ENCODE results near the gene THBS1. TPM values are rescaled to one million over a fixed set of nuclear protein-coding genes. Genes with fewer than 3 reads are reported as not detected.

Gene THBS1
- total RNA-seq, 2 experiments from 2014 or later = 0.51 TPM; not detected in 1

DNA sequence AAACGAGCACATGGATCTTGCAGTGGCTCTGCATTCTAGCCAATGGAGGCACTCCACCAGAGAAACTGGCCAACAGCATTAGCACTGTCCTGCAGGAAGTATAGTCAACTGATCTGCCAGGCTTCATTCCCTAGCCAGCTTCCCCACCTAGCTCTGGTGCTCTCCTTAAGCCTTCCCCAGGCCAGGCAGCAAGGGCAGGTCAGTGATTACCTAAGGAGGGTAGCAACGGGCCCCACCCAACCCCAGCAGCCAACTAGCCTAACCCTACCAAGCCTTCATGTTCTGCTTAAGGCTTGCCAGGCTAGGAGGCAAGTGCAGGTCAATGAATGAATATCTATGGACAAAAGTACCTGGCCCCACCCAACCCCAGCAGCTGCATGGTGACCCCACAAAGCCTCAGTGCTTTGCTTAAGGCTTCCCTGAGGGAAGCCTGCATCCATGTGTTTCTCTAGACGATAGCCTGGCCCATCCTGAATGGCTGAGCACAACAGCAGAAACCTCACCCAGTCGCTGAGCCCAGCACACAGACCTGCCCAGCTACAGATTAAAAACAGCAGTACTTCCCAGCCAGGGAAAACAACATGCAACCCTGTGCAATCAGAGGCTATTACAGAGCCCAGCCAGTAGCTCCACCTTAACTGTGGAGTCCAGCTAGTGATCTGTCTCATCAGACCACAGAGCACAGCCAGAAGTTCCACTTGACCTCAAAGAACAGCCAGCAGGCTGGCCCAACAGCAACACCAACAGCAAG is 28.5 kb downstream of the THBS1 start:
- no TSS peak for BruUV-seq (replicated peaks)
- intact Hi-C loops (cut with micrococcal nuclease; ENCODE audit: unreplicated experiment) = no loop called here
- Histone ChIP-seq H3K4me1 (ENCODE audit: insufficient read depth, low read length, poor library complexity, severe bottlenecking) (no peaks in the 10 kb centered on the region), H3K9me2 (ENCODE audit: insufficient read depth, low read length) (no peaks in the 10 kb centered on the region), H3K4me3 (ENCODE audit: low read depth, low read length, poor library complexity, severe bottlenecking) (no peak overlapping the region), H4K20me1 (ENCODE audit: insufficient read depth, low read length) (no peaks in the 10 kb centered on the region), H3K36me3 (ENCODE audit: insufficient read depth, low read length) (no peaks in the 10 kb centered on the region), H3K9me3 (ENCODE audit: low read length) (0 out of 2 replicates have a peak, but pooled peaks cover 7% of the 10 kb centered on the region), H2AFZ (ENCODE audit: low read length) (no peak overlapping the region), H3K27ac (ENCODE audit: low read depth, low read length, poor library complexity, severe bottlenecking) (no peak overlapping the region), H3K4me2 (ENCODE audit: low read length) (no peak overlapping the region), H3K79me2 (ENCODE audit: insufficient read depth, low read depth, low read length) (no peaks in the 10 kb centered on the region)
- ChIA-PET POLR2A (interaction anchor here (0.5 kb wide), 1 partner anchor 1829 kb away, joined by 3 read pairs; no protein-coding TSS in a partner anchor), CTCF (ENCODE audit: unreplicated experiment) (no interaction called here)
- TF ChIP-seq EZH2phosphoT487 (IDR thresholded peaks at IDR 0.05; ENCODE audit: borderline replicate concordance, low read depth, low read length) = no peak
- no peak for TF ChIP-seq CTCF (conservative IDR thresholded peaks at IDR 0.05; ENCODE audit: low read length)
- no peak for DNase-seq (ENCODE audit: low spot score)

GRCh38 chr15:39610665-39611064 is 29.8 kb downstream of the THBS1 start:
- Histone ChIP-seq H3K9me3 (ENCODE audit: low read length) (0 out of 2 replicates have a peak, but pooled peaks cover 7% of the 10 kb centered on the region), H4K20me1 (ENCODE audit: insufficient read depth, low read length) (no peaks in the 10 kb centered on the region), H3K79me2 (ENCODE audit: insufficient read depth, low read depth, low read length) (no peaks in the 10 kb centered on the region), H3K36me3 (ENCODE audit: insufficient read depth, low read length) (no peaks in the 10 kb centered on the region), H3K4me2 (ENCODE audit: low read length) (no peak overlapping the region), H3K27ac (ENCODE audit: low read depth, low read length, poor library complexity, severe bottlenecking) (no peak overlapping the region), H3K4me1 (ENCODE audit: insufficient read depth, low read length, poor library complexity, severe bottlenecking) (no peaks in the 10 kb centered on the region), H2AFZ (ENCODE audit: low read length) (no peak overlapping the region), H3K4me3 (ENCODE audit: low read depth, low read length, poor library complexity, severe bottlenecking) (no peak overlapping the region), H3K9me2 (ENCODE audit: insufficient read depth, low read length) (no peaks in the 10 kb centered on the region)
- no TSS peak for BruUV-seq (replicated peaks)
- no peak for TF ChIP-seq CTCF (conservative IDR thresholded peaks at IDR 0.05; ENCODE audit: low read length)
- ChIA-PET CTCF (ENCODE audit: unreplicated experiment) (no interaction called here), POLR2A (interaction anchor here (1.0 kb wide), 1 partner anchor 19 kb away, joined by 3 read pairs; no protein-coding TSS in a partner anchor)
- intact Hi-C loops (cut with micrococcal nuclease; ENCODE audit: unreplicated experiment) = no loop called here
- no peak for DNase-seq (ENCODE audit: low spot score)

DNA sequence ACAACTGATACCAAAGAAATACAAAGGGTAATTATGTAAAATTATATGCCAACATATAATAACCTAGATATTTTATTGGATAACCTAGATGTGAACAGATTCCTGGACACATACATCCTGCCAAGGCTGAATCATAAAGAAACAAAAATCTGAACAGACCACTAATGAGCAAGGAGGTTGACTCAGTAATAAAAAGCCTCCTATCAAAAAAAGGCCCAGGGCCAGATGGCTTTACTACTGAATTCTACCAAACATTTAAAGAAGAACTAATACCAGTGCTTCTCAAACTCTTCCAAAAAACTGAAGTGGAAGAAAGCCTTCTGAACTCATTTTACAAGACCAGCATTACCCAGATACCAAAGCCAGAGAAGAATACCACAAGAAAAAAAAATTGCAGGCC is 32.4 kb downstream of the THBS1 start:
- no peaks in the 10 kb centered on the region for H4K20me1 ChIP-seq (ENCODE audit: insufficient read depth, low read length)
- 0 out of 2 replicates have a peak, but pooled peaks cover 7% of the 10 kb centered on the region for H3K9me3 ChIP-seq (ENCODE audit: low read length)
- no peaks in the 10 kb centered on the region for H3K79me2 ChIP-seq (ENCODE audit: insufficient read depth, low read depth, low read length)
- no peak overlapping the region for H3K4me2 ChIP-seq (ENCODE audit: low read length)
- no peaks in the 10 kb centered on the region for H3K9me2 ChIP-seq (ENCODE audit: insufficient read depth, low read length)
- H2AFZ ChIP-seq (ENCODE audit: low read length) = no peak overlapping the region
- ChIA-PET CTCF (ENCODE audit: unreplicated experiment) (no interaction called here), POLR2A (no interaction called here)
- intact Hi-C loops (cut with micrococcal nuclease; ENCODE audit: unreplicated experiment) = no loop called here
- DNase-seq (ENCODE audit: low spot score) = no peak
- H3K4me1 ChIP-seq (ENCODE audit: insufficient read depth, low read length, poor library complexity, severe bottlenecking) = no peaks in the 10 kb centered on the region
- TF ChIP-seq EZH2phosphoT487 (IDR thresholded peaks at IDR 0.05; ENCODE audit: borderline replicate concordance, low read depth, low read length) (no peak), CTCF (conservative IDR thresholded peaks at IDR 0.05; ENCODE audit: low read length) (no peak)
- H3K36me3 ChIP-seq (ENCODE audit: insufficient read depth, low read length) = no peaks in the 10 kb centered on the region
- no TSS peak for BruUV-seq (replicated peaks)
- no peak overlapping the region for H3K27ac ChIP-seq (ENCODE audit: low read depth, low read length, poor library complexity, severe bottlenecking)
- no peak overlapping the region for H3K4me3 ChIP-seq (ENCODE audit: low read depth, low read length, poor library complexity, severe bottlenecking)
